Muscle of back (tissue), 11 donors: ENCODE measurements around the gene ZNF821. TPM values are rescaled to one million over a fixed set of nuclear protein-coding genes. Genes with fewer than 3 reads are reported as not detected.
"Not testable (repeated sequence)": the region's sequence is repeated elsewhere in the genome, so short reads cannot be mapped to it uniquely, and the experiment has no call there.

ENCODE experiments used
- DNase-seq, 3 donors: peaks; one replicate each; pipeline versions ENCODE4 v3.0.0 to v3.0.0-alpha.2; 2013
- polyA plus RNA-seq, 10 donors: library from polyadenylated mRNA; unstranded; fragments of 120-200 nt; gene quantifications; one replicate each; pipeline ENCODE4 v1.2.1, GENCODE V29; 2013; ENCODE audit not compliant: insufficient read length in 10 of 10

ZNF821 gene
- polyA plus RNA-seq, 10 donors, result 7.5 to 11.0 (median 8.6) TPM

GRCh38 chr16:71811261-71811803 is 72.7 kb downstream of the ZNF821 start:
- peak in 1 of 3 donors; percentile 9 for DNase-seq

- DNase-seq, result not testable (repeated sequence)
Observed at GRCh38 chr16:71810155-71810530, 73.8 kb downstream of the ZNF821 start.

Other genes with a start within 250 kb of the ZNF821 start
- 1 to 10 TPM; 4.9 to 7.8 (median 6.3) TPM for gene PHLPP2, start 159.5 kb downstream of the ZNF821 start, polyA plus RNA-seq
- gene AP1G1, start 75.3 kb downstream of the ZNF821 start, polyA plus RNA-seq, result 10 to 100 TPM; 32.9 to 54.3 (median 42.7) TPM
- gene ATXN1L, start 38.2 kb downstream of the ZNF821 start, polyA plus RNA-seq, result 10 to 100 TPM; 15.8 to 21.0 (median 18.4) TPM
- gene IST1, start 11.3 kb upstream of the ZNF821 start, polyA plus RNA-seq, result 100 to 1,000 TPM; 116 to 209 (median 161) TPM
- under 1 TPM; 0.03 to 0.35 (median 0.07) TPM for gene PKD1L3, start 116.2 kb upstream of the ZNF821 start, polyA plus RNA-seq
- 10 to 100 TPM in 5 of 10 donors, 1 to 10 TPM in 5; 6.6 to 13.3 (median 9.9) TPM for gene DHODH, start 124.6 kb upstream of the ZNF821 start, polyA plus RNA-seq
- gene HP, start 170.3 kb upstream of the ZNF821 start, polyA plus RNA-seq, result 1 to 10 TPM in 1 of 10 donors, under 1 TPM in 9; 0.35 to 1.9 (median 0.74) TPM
- gene HPR, start 179.0 kb upstream of the ZNF821 start, polyA plus RNA-seq, result under 1 TPM in 2 of 10 donors, not detected in 8; 0.37 to 0.50 TPM
- 10 to 100 TPM in 6 of 10 donors, 1 to 10 TPM in 4; 8.8 to 14.4 (median 10.6) TPM for gene TXNL4B, start 209.4 kb upstream of the ZNF821 start, polyA plus RNA-seq
- gene DHX38, start 209.7 kb upstream of the ZNF821 start, polyA plus RNA-seq, result 10 to 100 TPM; 39.1 to 57.1 (median 50.3) TPM